ENCODE measurements around the gene PCBD1. TPM values are rescaled to one million over a fixed set of nuclear protein-coding genes. Genes with fewer than 3 reads are reported as not detected.

The PCBD1 gene
- polyA plus RNA-seq, 2 of the 4 experiments (the other 2 are of a cell fraction): 169 to 211 TPM

DNA sequence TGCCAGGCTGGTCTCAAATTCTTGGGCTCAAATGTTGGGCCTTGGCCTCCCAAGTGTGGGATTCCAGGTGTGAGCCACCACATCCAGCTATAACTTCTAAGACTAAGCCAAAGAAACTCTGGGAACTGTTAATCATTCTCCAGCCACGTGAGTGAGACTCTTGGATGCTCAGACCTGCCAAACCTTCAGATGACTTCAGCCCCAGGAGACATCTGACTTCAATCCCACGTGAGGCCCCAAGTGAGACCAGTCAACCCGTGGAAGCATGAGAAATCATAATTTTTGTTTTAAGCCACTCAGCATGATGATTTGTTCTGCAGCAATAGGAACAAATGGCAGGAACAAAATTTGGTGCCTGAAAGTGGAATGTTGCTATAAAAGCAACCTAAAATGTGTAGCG is 4.3 kb upstream of the PCBD1 start:
- CTCF ChIA-PET: interaction anchor here (3.5 kb wide), 1 partner anchor 11 kb away, joined by 24 read pairs; no protein-coding TSS in a partner anchor
- POLR2A ChIA-PET: no interaction called here
- H3K9me3 ChIP-seq: no peaks in the 10 kb centered on the region
- no peak overlapping the region for H3K4me3 ChIP-seq
- FAIRE-seq: no peak
- TF ChIP-seq KDM1A (IDR thresholded peaks at IDR 0.05; ENCODE audit: low read depth) (no peak), PHF8 (IDR thresholded peaks at IDR 0.05; ENCODE audit: borderline replicate concordance, low read depth) (no peak), EHF (CRISPR knock-in tag; IDR thresholded peaks at IDR 0.05) (no peak), HDAC2 (IDR thresholded peaks at IDR 0.05) (no peak), HOXB13 (CRISPR knock-in tag; IDR thresholded peaks at IDR 0.05; ENCODE audit: low read depth) (no peak), NPAS2 (CRISPR knock-in tag; IDR thresholded peaks at IDR 0.05; ENCODE audit: borderline replicate concordance) (no peak), FOXS1 (CRISPR knock-in tag; IDR thresholded peaks at IDR 0.05) (no peak), RNF2 (IDR thresholded peaks at IDR 0.05; ENCODE audit: borderline replicate concordance, low read depth) (no peak), MAX (IDR thresholded peaks at IDR 0.05) (no peak), FOSB (CRISPR knock-in tag; IDR thresholded peaks at IDR 0.05) (no peak), HOXB5 (CRISPR knock-in tag; IDR thresholded peaks at IDR 0.05) (no peak)
- TF ChIP-seq, protein P1, sequence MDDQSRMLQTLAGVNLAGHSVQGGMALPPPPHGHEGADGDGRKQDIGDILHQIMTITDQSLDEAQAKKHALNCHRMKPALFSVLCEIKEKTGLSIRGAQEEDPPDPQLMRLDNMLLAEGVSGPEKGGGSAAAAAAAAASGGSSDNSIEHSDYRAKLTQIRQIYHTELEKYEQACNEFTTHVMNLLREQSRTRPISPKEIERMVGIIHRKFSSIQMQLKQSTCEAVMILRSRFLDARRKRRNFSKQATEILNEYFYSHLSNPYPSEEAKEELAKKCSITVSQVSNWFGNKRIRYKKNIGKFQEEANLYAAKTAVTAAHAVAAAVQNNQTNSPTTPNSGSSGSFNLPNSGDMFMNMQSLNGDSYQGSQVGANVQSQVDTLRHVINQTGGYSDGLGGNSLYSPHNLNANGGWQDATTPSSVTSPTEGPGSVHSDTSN (IDR thresholded peaks at IDR 0.05): no peak
- TF ChIP-seq, protein P2, sequence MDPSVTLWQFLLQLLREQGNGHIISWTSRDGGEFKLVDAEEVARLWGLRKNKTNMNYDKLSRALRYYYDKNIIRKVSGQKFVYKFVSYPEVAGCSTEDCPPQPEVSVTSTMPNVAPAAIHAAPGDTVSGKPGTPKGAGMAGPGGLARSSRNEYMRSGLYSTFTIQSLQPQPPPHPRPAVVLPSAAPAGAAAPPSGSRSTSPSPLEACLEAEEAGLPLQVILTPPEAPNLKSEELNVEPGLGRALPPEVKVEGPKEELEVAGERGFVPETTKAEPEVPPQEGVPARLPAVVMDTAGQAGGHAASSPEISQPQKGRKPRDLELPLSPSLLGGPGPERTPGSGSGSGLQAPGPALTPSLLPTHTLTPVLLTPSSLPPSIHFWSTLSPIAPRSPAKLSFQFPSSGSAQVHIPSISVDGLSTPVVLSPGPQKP (IDR thresholded peaks at IDR 0.05; ENCODE audit: low read depth, low read length): no peak
- TF ChIP-seq, protein P3, sequence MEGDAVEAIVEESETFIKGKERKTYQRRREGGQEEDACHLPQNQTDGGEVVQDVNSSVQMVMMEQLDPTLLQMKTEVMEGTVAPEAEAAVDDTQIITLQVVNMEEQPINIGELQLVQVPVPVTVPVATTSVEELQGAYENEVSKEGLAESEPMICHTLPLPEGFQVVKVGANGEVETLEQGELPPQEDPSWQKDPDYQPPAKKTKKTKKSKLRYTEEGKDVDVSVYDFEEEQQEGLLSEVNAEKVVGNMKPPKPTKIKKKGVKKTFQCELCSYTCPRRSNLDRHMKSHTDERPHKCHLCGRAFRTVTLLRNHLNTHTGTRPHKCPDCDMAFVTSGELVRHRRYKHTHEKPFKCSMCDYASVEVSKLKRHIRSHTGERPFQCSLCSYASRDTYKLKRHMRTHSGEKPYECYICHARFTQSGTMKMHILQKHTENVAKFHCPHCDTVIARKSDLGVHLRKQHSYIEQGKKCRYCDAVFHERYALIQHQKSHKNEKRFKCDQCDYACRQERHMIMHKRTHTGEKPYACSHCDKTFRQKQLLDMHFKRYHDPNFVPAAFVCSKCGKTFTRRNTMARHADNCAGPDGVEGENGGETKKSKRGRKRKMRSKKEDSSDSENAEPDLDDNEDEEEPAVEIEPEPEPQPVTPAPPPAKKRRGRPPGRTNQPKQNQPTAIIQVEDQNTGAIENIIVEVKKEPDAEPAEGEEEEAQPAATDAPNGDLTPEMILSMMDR (IDR thresholded peaks at IDR 0.05): no peak
- TF ChIP-seq, protein P4, sequence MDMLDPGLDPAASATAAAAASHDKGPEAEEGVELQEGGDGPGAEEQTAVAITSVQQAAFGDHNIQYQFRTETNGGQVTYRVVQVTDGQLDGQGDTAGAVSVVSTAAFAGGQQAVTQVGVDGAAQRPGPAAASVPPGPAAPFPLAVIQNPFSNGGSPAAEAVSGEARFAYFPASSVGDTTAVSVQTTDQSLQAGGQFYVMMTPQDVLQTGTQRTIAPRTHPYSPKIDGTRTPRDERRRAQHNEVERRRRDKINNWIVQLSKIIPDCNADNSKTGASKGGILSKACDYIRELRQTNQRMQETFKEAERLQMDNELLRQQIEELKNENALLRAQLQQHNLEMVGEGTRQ (IDR thresholded peaks at IDR 0.05): no peak
- TF ChIP-seq, protein P5, sequence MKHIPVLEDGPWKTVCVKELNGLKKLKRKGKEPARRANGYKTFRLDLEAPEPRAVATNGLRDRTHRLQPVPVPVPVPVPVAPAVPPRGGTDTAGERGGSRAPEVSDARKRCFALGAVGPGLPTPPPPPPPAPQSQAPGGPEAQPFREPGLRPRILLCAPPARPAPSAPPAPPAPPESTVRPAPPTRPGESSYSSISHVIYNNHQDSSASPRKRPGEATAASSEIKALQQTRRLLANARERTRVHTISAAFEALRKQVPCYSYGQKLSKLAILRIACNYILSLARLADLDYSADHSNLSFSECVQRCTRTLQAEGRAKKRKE (CRISPR knock-in tag; IDR thresholded peaks at IDR 0.05; ENCODE audit: low read depth): no peak
- no peak for DNase-seq (ENCODE audit: low read depth in 1 of 2, low spot score in 1 of 2)
- no peak overlapping the region for H3K4me2 ChIP-seq
- no peak overlapping the region for H3K27ac ChIP-seq
- ATAC-seq: no peak
- 73% methylated on average over 4 of the region's 4 CpGs for WGBS (ENCODE audit: missing lambda C conversion rate)
- H3K4me1 ChIP-seq: peaks cover 12% of the 10 kb centered on the region

DNA sequence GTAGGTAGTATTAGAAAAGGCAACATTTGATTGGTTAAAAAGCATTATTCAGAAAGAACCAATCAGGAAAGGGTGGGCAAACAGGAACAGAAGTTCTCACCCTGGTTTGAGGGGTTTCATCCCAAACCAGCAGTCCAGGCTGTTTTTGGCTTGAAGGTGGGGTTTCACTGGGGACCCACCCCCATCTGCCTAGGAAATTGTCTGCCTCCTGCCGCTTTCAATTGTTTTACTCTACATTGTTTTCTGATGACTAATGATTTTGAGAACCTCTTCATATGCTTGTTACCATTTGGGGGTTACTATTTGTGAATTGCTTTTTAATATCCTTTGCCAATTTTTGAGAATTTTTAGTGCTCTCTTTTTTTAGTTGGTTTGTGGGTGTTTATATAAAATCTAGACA is 3.3 kb upstream of the PCBD1 start:
- POLR2A ChIA-PET: no interaction called here
- CTCF ChIA-PET: interaction anchor here (1.5 to 6.1 kb wide), 2 partner anchors 11 kb away, joined by 4 to 31 read pairs; no protein-coding TSS in a partner anchor
- ATAC-seq: no peak

More for the DNA sequence above, 3.3 kb upstream of the PCBD1 start:
- DNase-seq (ENCODE audit: low read depth in 1 of 2, low spot score in 1 of 2): no peak
- Histone ChIP-seq H3K27ac (no peak overlapping the region), H3K4me1 (peaks cover 20% of the 10 kb centered on the region), H3K4me2 (no peak overlapping the region), H3K9me3 (no peaks in the 10 kb centered on the region), H3K4me3 (no peak overlapping the region)
- FAIRE-seq: no peak
- TF ChIP-seq HDAC2 (IDR thresholded peaks at IDR 0.05): no peak
- no peak for TF ChIP-seq FOSL2 (IDR thresholded peaks at IDR 0.05)
- TF ChIP-seq FOSL2 (CRISPR knock-in tag; IDR thresholded peaks at IDR 0.05): no peak
- TF ChIP-seq MAFK (IDR thresholded peaks at IDR 0.05; ENCODE audit: partially characterized antibody): peak; percentile 51
- TF ChIP-seq NR3C1 (IDR thresholded peaks at IDR 0.05): no peak
- no peak for TF ChIP-seq KDM5A (IDR thresholded peaks at IDR 0.05)
- TF ChIP-seq TP53 (CRISPR knock-in tag; IDR thresholded peaks at IDR 0.05): no peak
- TF ChIP-seq CHD2 (IDR thresholded peaks at IDR 0.05; ENCODE audit: low read length, partially characterized antibody): no peak
- no peak for TF ChIP-seq HEYL (CRISPR knock-in tag; IDR thresholded peaks at IDR 0.05)
- 77% methylated on average over 1 of the region's 1 CpG for WGBS (ENCODE audit: missing lambda C conversion rate)
